Measurements from ENCODE around the gene DRICH1. TPM values are rescaled to one million over a fixed set of nuclear protein-coding genes. Genes with fewer than 3 reads are reported as not detected.
"Not testable (repeated sequence)": the region's sequence is repeated elsewhere in the genome, so short reads cannot be mapped to it uniquely, and the experiment has no call there.

The DRICH1 gene
- total RNA-seq, 4 donors from 2014 or later: 0.48 to 7.8 (median 0.82) TPM; not detected in 1

GRCh38 chr22:23606204-23607131 is 25.7 kb downstream of the DRICH1 start:
- TF ChIP-seq EP300 (IDR thresholded peaks at IDR 0.05; ENCODE audit: low read depth): no peak
- TF ChIP-seq CTCF (IDR thresholded peaks at IDR 0.05): no peak
- no peak for TF ChIP-seq POLR2A (IDR thresholded peaks at IDR 0.05)
- TF ChIP-seq POLR2AphosphoS5 (IDR thresholded peaks at IDR 0.05): no peak
- WGBS, 2 donors (ENCODE audit: low coverage in 1 of 2): 83% methylated on average over 4 to 19 of the region's 20 CpGs
- no peak overlapping the region for H3K4me3 ChIP-seq
- H3K9me3 ChIP-seq: no peaks in the 10 kb centered on the region
- in situ Hi-C loops (cut with MboI; ENCODE audit: low pct_ligation_motif_present in 1 of 4, low pct_unique_long_range_greater_than_20kb in 1 of 4, low sequenced_read_pairs in 3 of 4): no loop called here
- intact Hi-C loops (cut with DNase I; ENCODE audit: low total_unique reads): no loop called here
- DNase-seq: no peak
- no peaks in the 10 kb centered on the region for H3K36me3 ChIP-seq
- H3K27me3 ChIP-seq: no peaks in the 10 kb centered on the region
- no peak overlapping the region for H3K27ac ChIP-seq
- no peaks in the 10 kb centered on the region for H3K4me1 ChIP-seq

- H3K27ac ChIP-seq: no peak overlapping the region
- intact Hi-C loops (cut with DNase I; ENCODE audit: low total_unique reads): no loop called here
- H3K36me3 ChIP-seq: no peaks in the 10 kb centered on the region
- in situ Hi-C loops (cut with MboI; ENCODE audit: low pct_ligation_motif_present in 1 of 4, low pct_unique_long_range_greater_than_20kb in 1 of 4, low sequenced_read_pairs in 3 of 4): no loop called here
- WGBS, 2 donors (ENCODE audit: low coverage in 1 of 2): 76% methylated on average over 8 of the region's 8 CpGs; no CpG with 5 or more reads in 1 of the 2 donors
- H3K4me3 ChIP-seq: no peak overlapping the region
- H3K9me3 ChIP-seq: no peaks in the 10 kb centered on the region
- no peaks in the 10 kb centered on the region for H3K4me1 ChIP-seq
- no peaks in the 10 kb centered on the region for H3K27me3 ChIP-seq
- no peak for DNase-seq
- TF ChIP-seq CTCF (IDR thresholded peaks at IDR 0.05) (no peak), EP300 (IDR thresholded peaks at IDR 0.05; ENCODE audit: low read depth) (no peak), POLR2A (IDR thresholded peaks at IDR 0.05) (no peak)
Measured at GRCh38 chr22:23604939-23605712, 27.0 kb downstream of the DRICH1 start.

GRCh38 chr22:23603266-23603665 is 28.9 kb downstream of the DRICH1 start:
- intact Hi-C loops (cut with DNase I; ENCODE audit: low total_unique reads): no loop called here
- H3K27ac ChIP-seq: no peak overlapping the region
- H3K36me3 ChIP-seq: no peaks in the 10 kb centered on the region
- TF ChIP-seq CTCF (IDR thresholded peaks at IDR 0.05): no peak
- no peak for TF ChIP-seq POLR2AphosphoS5 (IDR thresholded peaks at IDR 0.05)
- TF ChIP-seq POLR2A (IDR thresholded peaks at IDR 0.05): no peak
- no peak for TF ChIP-seq EP300 (IDR thresholded peaks at IDR 0.05; ENCODE audit: low read depth)
- no peak overlapping the region for H3K4me3 ChIP-seq
- H3K9me3 ChIP-seq: no peaks in the 10 kb centered on the region
- no peak for DNase-seq
- H3K4me1 ChIP-seq: no peaks in the 10 kb centered on the region
- in situ Hi-C loops (cut with MboI; ENCODE audit: low pct_ligation_motif_present in 1 of 4, low pct_unique_long_range_greater_than_20kb in 1 of 4, low sequenced_read_pairs in 3 of 4): no loop called here
- no peaks in the 10 kb centered on the region for H3K27me3 ChIP-seq
- WGBS, 2 donors (ENCODE audit: low coverage in 1 of 2): 90 to 100% methylated on average over 3 to 7 of the region's 7 CpGs

GRCh38 chr22:23598805-23599518 is 33.2 kb downstream of the DRICH1 start:
- Histone ChIP-seq H3K27me3 (no peaks in the 10 kb centered on the region), H3K27ac (no peak overlapping the region), H3K9me3 (no peaks in the 10 kb centered on the region), H3K4me3 (no peak overlapping the region), H3K4me1 (no peaks in the 10 kb centered on the region), H3K36me3 (no peaks in the 10 kb centered on the region)
- intact Hi-C loops (cut with DNase I; ENCODE audit: low total_unique reads): no loop called here
- TF ChIP-seq POLR2AphosphoS5 (IDR thresholded peaks at IDR 0.05): no peak
- no peak for TF ChIP-seq POLR2A (IDR thresholded peaks at IDR 0.05)
- TF ChIP-seq CTCF (IDR thresholded peaks at IDR 0.05): no peak
- no peak for TF ChIP-seq EP300 (IDR thresholded peaks at IDR 0.05; ENCODE audit: low read depth)
- in situ Hi-C loops (cut with MboI; ENCODE audit: low pct_ligation_motif_present in 1 of 4, low pct_unique_long_range_greater_than_20kb in 1 of 4, low sequenced_read_pairs in 3 of 4): loop anchor here in 2 of 4 donors (10.0 to 25.0 kb wide), 2 partner anchors 54 to 187 kb away; no protein-coding TSS in a partner anchor
- no peak for DNase-seq
- WGBS, 2 donors (ENCODE audit: low coverage in 1 of 2): 92 to 93% methylated on average over 2 to 9 of the region's 9 CpGs

GRCh38 chr22:23597576-23598268 is 34.4 kb downstream of the DRICH1 start:
- in situ Hi-C loops (cut with MboI; ENCODE audit: low pct_ligation_motif_present in 1 of 4, low pct_unique_long_range_greater_than_20kb in 1 of 4, low sequenced_read_pairs in 3 of 4): loop anchor here in 2 of 4 donors (10.0 to 25.0 kb wide), 2 partner anchors 53 to 185 kb away; no protein-coding TSS in a partner anchor
- H3K27ac ChIP-seq; H3K4me1 ChIP-seq; H3K9me3 ChIP-seq; DNase-seq; H3K27me3 ChIP-seq; H3K4me3 ChIP-seq; intact Hi-C loops (cut with DNase I; ENCODE audit: low total_unique reads); H3K36me3 ChIP-seq: not testable (repeated sequence)
- 93% methylated on average over 3 of the region's 7 CpGs; no CpG with 5 or more reads in 1 of the 2 donors for WGBS, 2 donors (ENCODE audit: low coverage in 1 of 2)
